Measurements from ENCODE around the gene DNAJC13. TPM values are rescaled to one million over a fixed set of nuclear protein-coding genes. Genes with fewer than 3 reads are reported as not detected.

Gene DNAJC13
- total RNA-seq, 4 donors from 2014 or later = 20.6 to 52.6 (median 39.7) TPM

- Histone ChIP-seq H3K4me3 (no peak overlapping the region), H3K9me3 (no peaks in the 10 kb centered on the region), H3K27ac (no peak overlapping the region), H3K36me3 (no peaks in the 10 kb centered on the region), H3K4me1 (no peaks in the 10 kb centered on the region), H3K27me3 (no peaks in the 10 kb centered on the region)
- TF ChIP-seq, protein P1, sequence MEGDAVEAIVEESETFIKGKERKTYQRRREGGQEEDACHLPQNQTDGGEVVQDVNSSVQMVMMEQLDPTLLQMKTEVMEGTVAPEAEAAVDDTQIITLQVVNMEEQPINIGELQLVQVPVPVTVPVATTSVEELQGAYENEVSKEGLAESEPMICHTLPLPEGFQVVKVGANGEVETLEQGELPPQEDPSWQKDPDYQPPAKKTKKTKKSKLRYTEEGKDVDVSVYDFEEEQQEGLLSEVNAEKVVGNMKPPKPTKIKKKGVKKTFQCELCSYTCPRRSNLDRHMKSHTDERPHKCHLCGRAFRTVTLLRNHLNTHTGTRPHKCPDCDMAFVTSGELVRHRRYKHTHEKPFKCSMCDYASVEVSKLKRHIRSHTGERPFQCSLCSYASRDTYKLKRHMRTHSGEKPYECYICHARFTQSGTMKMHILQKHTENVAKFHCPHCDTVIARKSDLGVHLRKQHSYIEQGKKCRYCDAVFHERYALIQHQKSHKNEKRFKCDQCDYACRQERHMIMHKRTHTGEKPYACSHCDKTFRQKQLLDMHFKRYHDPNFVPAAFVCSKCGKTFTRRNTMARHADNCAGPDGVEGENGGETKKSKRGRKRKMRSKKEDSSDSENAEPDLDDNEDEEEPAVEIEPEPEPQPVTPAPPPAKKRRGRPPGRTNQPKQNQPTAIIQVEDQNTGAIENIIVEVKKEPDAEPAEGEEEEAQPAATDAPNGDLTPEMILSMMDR (IDR thresholded peaks at IDR 0.05) = no peak
- no peak for DNase-seq (ENCODE audit: low spot score in 2 of 2)
- 96% methylated on average over 2 of the region's 2 CpGs for WGBS
Observed at GRCh38 chr3:132406587-132406986, 10.7 kb upstream of the DNAJC13 start.

GRCh38 chr3:132407025-132407424, 10.3 kb upstream of the DNAJC13 start:
- 91% methylated on average over 2 of the region's 2 CpGs for WGBS
- no peak for DNase-seq (ENCODE audit: low spot score in 2 of 2)
- H3K9me3 ChIP-seq = no peaks in the 10 kb centered on the region
- H3K36me3 ChIP-seq = no peaks in the 10 kb centered on the region
- TF ChIP-seq EP300 (IDR thresholded peaks at IDR 0.05) = no peak
- TF ChIP-seq, protein P1 (IDR thresholded peaks at IDR 0.05) = no peak
- no peak for TF ChIP-seq POLR2AphosphoS5 (IDR thresholded peaks at IDR 0.05)
- TF ChIP-seq POLR2A (IDR thresholded peaks at IDR 0.05) = no peak
- no peaks in the 10 kb centered on the region for H3K27me3 ChIP-seq
- H3K4me1 ChIP-seq = no peaks in the 10 kb centered on the region
- no peak overlapping the region for H3K27ac ChIP-seq
- H3K4me3 ChIP-seq = no peak overlapping the region

GRCh38 chr3:132414841-132415240, 2.5 kb upstream of the DNAJC13 start:
- Histone ChIP-seq H3K4me1 (peaks cover 16% of the 10 kb centered on the region), H3K36me3 (no peaks in the 10 kb centered on the region), H3K9me3 (no peaks in the 10 kb centered on the region), H3K27me3 (no peaks in the 10 kb centered on the region), H3K27ac (no peak overlapping the region), H3K4me3 (no peak overlapping the region)
- TF ChIP-seq EP300 (IDR thresholded peaks at IDR 0.05) (no peak), POLR2AphosphoS5 (IDR thresholded peaks at IDR 0.05) (no peak), POLR2A (IDR thresholded peaks at IDR 0.05) (no peak)
- TF ChIP-seq, protein P1 (IDR thresholded peaks at IDR 0.05) = no peak
- DNase-seq (ENCODE audit: low spot score in 2 of 2) = no peak
- 88% methylated on average over 1 of the region's 1 CpG for WGBS

DNA sequence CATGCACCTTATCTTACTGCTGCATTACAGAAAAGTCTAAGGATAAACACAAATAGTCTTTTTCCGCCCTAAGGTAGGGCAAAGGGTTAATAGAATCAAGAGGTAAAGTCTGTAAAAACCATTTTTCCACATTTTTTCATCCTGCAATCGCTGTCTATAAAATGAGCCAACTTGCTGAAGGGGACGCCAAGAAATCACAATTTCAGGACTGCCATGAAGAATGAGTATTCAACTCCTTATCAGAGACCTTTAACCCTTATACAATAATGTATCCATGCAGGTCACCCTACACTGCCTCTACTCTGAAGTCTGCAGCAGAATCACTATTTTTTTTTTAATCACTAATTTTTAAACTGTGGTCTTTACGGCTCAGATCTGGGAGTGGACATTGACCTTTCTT, 1.1 kb upstream of the DNAJC13 start:
- 82% methylated on average over 4 of the region's 4 CpGs for WGBS
- no peak for DNase-seq (ENCODE audit: low spot score in 2 of 2)
- TF ChIP-seq EP300 (IDR thresholded peaks at IDR 0.05) = no peak
- TF ChIP-seq POLR2AphosphoS5 (IDR thresholded peaks at IDR 0.05) = no peak
- TF ChIP-seq, protein P1 (IDR thresholded peaks at IDR 0.05) = no peak
- TF ChIP-seq POLR2A (IDR thresholded peaks at IDR 0.05) = no peak
- Histone ChIP-seq H3K27me3 (no peaks in the 10 kb centered on the region), H3K4me3 (no peak overlapping the region), H3K27ac (no peak overlapping the region), H3K9me3 (no peaks in the 10 kb centered on the region), H3K36me3 (no peaks in the 10 kb centered on the region), H3K4me1 (peaks cover 23% of the 10 kb centered on the region)

GRCh38 chr3:132417695-132418411, 551 bp downstream of the DNAJC13 start:
- H3K4me1 ChIP-seq = peaks cover 23% of the 10 kb centered on the region
- no peak for DNase-seq (ENCODE audit: low spot score in 2 of 2)
- TF ChIP-seq EP300 (IDR thresholded peaks at IDR 0.05) (no peak), POLR2AphosphoS5 (IDR thresholded peaks at IDR 0.05) (no peak), POLR2A (IDR thresholded peaks at IDR 0.05) (no peak)
- TF ChIP-seq, protein P1 (IDR thresholded peaks at IDR 0.05) = no peak
- WGBS = under 1% methylated on average over 20 of the region's 28 CpGs
- no peaks in the 10 kb centered on the region for H3K36me3 ChIP-seq
- peak overlapping the region; percentile 90 for H3K4me3 ChIP-seq
- peak overlapping the region; percentile 91 for H3K27ac ChIP-seq
- no peaks in the 10 kb centered on the region for H3K27me3 ChIP-seq
- no peaks in the 10 kb centered on the region for H3K9me3 ChIP-seq

All from suprapubic skin (tissue), 4 donors.